GM19452 (cell line): ENCODE measurements around the gene RAPGEF2.
"Not testable (repeated sequence)": the region's sequence is repeated elsewhere in the genome, so short reads cannot be mapped to it uniquely, and the experiment has no call there.

Experiments used
- ATAC-seq: cut with Tn5 transposase; IDR thresholded peaks from one replicate; pipeline ENCODE4 v1.9.1; 2021; ENCODE audit not compliant: unreplicated experiment

Gene RAPGEF2

DNA sequence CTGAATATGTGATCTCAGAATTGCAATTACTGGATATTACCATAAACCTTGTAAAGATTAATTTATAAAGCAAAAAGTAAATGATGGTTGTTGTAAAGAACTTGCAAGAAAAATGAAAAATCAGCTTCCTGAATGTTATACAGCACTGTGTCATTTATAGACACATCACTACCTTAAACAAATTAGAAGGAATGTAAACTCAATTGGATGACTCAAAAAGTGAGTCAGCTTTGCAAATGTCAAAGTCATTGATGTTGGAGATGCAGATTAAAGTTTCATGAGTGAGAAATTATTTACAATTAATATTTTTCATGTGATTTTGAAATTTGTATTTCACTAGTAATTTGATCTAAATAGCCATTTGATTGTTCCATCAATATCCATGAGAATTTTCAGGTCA, 193.2 kb downstream of the RAPGEF2 start:
- ATAC-seq = no peak

DNA sequence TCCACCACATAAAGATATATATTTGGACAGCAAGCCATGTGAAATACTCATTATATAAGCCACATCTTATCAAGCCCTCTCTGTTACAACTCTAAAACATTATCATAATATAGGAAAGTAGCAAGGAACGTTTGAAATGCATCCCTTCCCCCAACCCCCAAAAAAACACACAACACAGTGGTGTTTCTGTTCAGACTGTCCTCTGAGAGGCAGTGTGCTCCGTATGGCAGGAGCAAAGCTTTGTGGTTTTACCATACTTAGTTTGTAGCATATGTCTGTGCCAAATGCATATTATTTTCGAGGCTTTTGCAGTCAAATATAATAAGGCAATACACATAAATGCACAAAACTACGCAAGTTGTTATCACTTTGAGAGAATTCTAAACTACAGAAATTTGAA, 194.2 kb downstream of the RAPGEF2 start:
- ATAC-seq = no peak

DNA sequence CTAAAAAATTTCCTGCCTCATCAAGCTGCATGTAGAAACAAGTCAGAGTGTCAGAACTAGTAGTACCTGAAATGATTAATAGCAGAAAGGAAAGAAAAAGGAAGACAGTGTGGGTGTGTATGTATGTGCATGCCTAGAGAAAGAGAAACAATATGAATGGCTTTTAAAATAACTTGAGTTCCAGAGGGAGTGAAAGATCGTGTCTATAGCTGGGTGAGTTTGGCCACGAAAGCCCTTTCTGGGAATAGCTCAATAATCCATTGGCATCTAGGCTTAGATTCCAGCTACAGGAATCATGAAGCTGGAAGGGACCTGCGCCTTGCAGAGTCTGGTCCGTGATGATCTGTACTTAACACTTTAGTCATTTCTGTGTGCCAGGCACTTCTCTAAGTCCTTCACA, 195.6 kb downstream of the RAPGEF2 start:
- ATAC-seq = peak; percentile 70

DNA sequence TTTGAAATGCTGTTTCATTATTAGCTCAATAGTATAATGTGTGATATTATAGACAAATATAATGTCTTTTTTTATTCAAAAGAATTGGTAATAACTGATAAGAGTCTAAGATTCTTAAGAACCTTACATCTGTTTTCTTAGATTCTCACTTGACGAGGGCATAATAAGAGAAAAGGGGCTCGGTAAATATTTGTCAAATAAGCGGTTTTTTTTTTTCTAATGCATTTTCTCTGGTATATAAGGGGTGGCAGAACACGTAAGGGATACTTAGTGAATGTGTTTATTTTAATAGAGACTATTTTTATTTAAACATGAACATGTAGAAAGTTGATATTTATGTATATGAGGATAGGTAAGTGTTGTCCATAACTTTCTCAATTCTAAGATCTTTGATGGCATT, 200.6 kb downstream of the RAPGEF2 start:
- ATAC-seq = no peak

DNA sequence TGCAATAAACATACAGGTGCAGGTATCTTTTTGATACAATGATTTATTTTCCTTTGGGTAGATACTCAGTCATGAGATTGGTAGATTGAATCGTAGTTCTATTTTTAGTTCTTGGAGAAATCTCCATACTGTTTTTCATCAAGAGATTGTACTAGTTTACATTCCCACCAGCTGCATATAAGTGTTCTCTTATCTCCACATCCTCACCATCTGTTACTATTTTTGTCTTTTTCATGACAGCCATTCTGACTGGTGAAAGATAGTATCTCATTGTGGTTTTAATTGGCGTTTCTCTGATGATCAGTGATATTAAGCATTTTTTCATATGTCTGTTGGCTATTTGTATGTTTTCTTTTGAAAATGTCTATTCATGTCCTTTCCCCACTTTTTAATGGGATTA, 202.2 kb downstream of the RAPGEF2 start:
- no peak for ATAC-seq

DNA sequence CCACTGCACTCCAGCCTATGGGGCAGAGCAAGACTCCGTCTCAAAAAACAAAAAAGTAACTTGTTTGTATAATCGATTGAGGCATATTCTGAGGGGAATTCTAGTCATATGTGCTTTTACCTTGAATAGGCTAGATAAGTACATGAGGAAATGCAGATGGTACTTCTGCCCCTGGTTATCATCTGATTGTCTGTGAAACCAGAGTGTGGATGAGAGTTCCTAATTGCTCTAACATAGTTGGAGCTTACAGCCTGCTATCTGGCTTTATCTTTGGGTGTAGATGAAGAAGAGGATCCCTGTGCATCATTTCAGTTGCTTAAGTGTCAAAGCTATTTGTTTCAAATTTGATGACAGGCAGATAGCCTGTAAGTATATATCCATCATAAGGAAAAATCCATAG, 205.1 kb downstream of the RAPGEF2 start:
- no peak for ATAC-seq

DNA sequence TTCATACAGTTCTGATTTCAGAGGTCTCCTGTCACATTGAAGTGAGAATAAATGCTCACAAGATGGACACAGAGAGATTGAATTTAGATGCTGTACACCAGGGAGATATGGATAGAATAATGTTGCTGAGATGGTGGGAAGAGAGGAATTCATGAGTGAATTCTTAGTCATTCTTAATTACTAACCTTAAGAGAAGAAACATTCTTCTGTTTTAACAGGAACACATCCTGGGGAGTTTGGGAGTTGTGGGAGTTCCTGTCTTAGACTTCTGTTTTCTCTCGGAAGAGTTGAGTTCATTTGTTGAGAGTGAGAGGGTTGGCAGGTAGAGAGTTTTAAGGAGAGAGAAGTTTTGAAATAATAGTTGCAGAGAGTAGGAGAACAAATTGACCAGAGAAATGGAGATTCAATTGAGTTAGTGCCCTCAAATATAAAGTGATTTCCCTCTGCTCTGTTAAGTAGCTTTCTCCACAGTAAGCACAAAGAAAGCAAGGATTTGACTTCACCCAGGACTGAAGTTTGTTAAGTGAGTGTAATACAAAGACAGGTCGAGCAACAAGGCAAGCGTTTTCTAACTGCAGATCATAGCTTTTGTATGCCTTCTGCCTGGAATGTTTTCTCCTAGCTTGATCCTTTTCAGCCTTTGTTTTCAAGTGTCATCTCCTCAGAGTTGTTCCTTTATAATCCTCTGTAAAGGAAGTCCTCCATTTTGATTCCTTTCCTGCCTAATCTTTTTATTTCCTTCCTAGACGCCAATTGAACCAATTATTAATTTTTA, 205.9 kb downstream of the RAPGEF2 start:
- ATAC-seq = no peak

DNA sequence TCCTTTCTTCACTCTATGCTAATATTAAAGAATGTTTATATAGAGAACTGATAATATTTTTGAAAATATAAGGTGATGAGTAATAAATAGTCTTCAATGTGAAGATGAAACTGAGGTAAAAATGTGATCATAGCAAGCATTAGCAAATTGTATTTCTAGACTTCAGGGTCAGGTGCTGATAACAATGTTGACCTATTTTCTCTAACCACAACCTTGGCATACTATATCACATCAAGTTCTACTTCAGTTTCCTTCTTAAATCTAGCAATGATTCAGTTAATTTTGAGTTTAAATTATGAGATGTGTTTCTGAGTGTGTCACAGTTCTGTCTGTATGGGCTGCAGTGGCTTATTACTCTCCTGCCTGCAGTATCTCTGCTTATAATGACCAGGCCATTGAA, 209.4 kb downstream of the RAPGEF2 start:
- ATAC-seq = no peak

DNA sequence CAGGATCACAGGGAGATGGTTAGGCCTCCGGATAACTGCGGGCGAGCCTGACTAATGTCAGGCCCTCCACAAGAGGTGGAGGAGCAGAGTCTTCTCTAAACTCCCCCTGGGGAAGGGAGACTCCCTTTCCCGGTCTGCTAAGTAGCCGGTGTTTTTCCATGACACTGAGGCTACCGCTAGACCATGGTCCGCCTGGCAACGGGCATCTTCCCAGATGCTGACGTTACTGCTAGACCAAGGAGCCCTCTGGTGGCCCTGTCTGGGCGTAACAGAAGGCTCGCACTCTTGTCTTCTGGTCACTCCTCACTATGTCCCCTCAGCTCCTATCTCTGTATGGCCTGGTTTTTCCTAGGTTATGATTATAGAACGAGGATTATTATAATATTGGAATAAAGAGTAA, 213.0 kb downstream of the RAPGEF2 start:
- not testable (repeated sequence) for ATAC-seq

DNA sequence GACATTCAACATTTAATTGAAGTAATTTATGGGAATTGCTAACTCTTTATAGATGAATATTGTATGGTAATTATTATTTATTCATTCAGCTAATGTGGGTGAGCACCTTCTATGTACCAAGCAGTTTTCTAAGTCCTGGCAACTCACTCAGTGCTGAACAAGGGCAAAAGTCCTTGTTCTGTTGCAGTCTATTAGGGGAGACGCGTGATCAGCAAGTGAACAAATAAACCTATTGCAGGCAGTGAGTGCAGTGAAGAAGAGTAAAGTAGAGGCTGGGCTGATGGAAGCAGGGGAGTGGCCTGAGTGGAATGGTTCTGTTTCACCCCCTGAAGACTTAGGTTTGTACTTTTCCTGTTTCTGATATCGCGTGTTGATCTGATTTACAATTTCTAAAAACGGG, 214.3 kb downstream of the RAPGEF2 start:
- no peak for ATAC-seq

DNA sequence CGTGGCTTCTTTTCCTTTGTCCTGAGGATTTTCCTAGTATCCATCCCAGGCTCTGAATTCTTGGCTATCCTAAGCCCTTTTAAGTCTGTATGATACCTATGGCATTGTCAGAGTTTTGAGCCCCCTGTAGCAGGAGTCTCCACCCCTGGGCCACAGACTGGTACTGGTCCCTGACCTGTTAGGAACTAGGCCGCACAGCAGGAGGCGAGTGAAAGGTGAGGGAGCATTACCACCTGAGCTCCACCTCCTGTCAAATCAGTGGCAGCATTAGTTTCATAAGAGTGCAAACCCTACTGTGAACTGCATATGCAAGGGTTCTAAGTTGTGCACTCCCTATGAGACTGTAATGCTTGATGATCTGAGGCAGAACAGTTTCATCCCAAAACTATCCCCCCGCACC, 216.1 kb downstream of the RAPGEF2 start:
- no peak for ATAC-seq

DNA sequence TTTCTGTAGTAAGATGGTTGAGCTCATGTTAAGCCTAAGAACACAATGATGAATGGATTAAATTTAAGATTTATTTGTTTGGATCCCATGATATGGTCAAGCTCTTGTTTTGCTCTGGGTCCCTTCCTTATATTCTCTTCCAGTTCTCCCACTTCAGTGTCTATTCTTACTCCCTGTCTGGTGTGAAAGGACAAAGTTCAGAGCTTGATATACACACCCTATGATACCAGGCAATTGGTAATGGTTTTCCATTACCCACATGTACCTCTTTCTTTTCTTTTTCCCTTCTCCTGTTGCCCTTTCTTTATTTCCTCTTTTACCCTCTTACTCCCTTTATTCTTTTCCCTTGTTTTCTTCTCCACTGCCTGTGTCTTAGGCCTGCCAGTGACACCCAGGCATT, 223.6 kb downstream of the RAPGEF2 start:
- ATAC-seq = no peak

DNA sequence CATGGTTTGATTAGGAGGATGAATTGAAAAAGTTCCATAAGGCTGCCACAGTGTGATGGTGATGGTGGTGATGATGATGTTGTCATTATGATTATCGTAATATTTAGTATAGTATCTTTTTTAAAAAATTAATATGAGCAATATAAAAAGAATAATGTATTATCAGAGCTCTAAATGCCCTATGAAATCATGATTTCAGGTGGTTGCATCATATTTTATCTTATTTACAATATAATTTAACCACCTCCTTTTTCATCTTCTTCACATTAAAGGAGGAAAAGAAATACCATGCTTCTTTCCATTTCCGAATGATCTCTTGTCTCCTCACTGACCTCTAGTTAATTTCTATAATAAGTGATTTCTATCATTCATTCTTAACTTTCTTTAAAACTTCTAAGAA, 225.9 kb downstream of the RAPGEF2 start:
- ATAC-seq = no peak

DNA sequence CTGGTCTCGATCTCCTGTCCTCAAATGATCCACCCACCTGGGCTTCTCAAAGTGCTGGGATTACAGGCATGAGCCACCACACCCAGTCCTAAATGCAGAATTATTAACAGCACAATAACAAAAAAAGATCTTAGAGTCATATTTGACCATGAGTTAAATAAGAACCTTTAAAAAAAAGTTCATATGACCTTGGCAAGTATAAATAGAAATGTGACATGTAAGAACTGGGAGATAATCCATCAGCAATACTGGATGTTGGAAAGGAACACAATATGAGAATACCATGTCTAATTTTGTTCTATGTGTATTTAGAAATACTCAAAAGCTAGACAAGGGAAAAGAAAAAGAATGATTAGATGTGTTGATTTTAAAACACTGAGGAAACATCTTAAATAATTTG, 231.6 kb downstream of the RAPGEF2 start:
- no peak for ATAC-seq

DNA sequence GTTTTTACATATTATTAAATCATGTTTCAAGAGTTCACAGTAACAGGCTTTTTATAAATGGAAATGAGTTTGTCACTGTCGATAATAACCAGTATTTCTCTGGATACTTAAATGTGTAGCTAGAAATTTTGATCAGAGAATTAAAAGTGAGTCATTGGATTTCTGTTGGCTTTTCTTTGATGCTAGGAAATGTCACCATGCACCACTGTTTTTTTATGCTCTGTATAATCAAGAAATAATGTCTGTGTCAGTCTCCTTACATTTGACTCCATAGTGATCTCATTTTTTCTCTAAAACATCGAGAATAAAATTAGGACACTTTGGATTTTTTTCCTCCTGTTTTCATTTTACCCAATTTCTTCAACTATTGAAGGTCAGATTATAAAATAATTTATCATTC, 234.2 kb downstream of the RAPGEF2 start:
- ATAC-seq = no peak

DNA sequence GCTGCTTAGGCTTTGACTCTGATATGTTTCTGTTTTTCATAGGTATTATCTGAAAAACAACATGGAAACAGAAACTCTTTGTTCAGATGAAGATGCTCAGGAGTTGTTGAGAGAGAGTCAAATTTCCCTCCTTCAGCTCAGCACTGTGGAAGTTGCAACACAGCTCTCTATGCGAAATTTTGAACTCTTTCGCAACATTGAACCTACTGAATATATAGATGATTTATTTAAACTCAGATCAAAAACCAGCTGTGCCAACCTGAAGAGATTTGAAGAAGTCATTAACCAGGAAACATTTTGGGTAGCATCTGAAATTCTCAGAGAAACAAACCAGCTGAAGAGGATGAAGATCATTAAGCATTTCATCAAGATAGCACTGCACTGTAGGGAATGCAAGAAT, 238.6 kb downstream of the RAPGEF2 start:
- ATAC-seq = no peak

DNA sequence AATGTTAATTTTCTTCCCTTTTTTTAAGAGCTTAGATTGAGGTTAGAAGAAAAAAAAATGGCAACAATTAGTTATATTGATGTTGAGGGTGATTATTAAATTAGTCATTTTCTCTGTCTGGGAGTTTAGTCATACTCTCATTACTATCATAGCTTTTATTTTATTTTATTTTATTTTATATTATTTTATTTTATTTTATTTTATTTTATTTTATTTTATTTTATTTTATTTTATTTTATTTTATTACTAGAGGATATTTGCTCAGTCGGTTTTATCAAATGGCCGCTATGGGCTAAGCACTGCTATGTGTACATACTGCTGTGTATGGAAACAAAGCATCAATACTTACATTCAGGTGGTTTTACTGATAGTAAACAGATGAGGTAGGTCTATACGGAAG, 239.5 kb downstream of the RAPGEF2 start:
- no peak for ATAC-seq

DNA sequence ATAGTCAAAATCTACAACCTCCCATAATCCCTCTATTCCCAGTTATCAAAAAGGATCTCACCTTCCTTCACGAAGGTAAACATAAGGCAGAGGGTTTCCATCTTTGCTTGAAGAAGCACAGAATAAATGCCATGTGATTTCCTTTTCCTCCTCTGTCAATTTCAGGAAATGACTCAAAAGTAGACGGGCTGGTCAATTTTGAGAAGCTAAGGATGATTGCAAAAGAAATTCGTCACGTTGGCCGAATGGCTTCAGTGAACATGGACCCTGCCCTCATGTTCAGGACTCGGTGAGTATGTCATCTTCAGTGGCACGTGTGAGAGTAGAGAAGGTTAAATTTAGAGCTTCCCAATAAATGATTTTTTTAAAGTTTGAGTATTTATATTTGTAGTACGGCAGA, 240.2 kb downstream of the RAPGEF2 start:
- no peak for ATAC-seq

DNA sequence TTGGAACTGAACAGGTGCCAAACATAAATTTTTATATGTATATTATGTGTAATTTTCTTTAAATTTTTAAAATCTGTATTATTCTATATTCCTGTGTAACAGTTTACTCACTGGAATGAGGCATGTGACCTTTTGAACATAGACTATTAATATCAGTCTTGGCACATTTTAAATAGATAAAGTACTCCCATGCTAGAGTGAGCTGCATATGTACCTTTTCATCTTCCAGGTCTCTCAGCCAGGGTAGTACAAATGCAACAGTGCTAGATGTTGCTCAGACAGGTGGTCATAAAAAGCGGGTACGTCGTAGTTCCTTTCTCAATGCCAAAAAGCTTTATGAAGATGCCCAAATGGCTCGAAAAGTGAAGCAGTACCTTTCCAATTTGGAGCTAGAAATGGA, 242.0 kb downstream of the RAPGEF2 start:
- ATAC-seq = no peak

DNA sequence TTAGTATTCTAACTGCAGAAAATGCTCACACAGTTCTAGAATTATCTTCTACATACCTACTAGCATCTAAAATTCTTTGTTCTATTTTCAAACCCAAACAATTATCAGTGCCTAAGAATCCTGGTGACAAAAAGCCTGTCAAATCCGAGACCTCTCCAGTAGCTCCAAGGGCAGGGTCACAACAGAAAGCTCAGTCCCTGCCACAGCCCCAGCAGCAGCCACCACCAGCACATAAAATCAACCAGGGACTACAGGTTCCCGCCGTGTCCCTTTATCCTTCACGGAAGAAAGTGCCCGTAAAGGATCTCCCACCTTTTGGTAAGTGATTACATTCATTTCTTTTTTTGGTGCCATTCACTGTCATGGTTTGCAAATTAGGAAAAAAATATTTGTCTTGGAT, 243.8 kb downstream of the RAPGEF2 start:
- no peak for ATAC-seq

DNA sequence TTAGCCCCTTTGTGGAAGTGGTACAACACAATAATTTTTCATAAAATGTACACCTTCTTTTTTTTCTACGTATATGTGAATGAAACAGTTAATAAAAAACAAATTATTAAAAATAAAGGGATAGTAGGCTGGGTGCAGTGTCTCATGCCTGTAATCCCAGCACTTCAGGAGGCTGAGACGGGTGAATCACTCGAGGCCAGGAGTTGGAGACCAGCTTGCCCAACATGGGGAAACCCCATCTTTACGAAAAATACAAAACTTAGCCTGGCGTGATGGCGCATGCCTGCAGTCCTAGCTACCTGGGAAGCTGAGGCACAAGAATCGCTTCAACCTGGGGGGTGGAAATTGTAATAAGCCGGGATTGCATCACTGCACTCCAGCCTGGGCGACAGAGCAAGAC, 244.9 kb downstream of the RAPGEF2 start:
- ATAC-seq = no peak

DNA sequence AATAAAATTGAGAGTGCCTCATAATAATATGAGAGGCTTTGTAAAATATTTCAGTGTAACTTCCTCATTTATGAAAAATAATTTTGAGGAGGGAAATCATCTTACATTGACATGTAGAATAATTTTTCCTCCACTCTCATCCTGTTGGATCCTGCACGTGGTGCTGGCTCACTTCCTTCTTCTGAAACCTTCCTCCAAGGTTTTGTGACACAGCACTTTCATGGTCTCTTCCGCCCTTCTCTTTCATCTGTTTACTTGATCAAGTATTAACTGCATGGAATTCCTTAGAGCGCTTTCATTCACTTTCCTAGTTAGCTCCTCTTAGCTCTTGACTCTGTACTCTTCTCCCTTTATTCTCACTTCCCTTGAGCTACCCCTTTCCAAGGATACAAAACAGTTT, 246.5 kb downstream of the RAPGEF2 start:
- ATAC-seq = no peak

DNA sequence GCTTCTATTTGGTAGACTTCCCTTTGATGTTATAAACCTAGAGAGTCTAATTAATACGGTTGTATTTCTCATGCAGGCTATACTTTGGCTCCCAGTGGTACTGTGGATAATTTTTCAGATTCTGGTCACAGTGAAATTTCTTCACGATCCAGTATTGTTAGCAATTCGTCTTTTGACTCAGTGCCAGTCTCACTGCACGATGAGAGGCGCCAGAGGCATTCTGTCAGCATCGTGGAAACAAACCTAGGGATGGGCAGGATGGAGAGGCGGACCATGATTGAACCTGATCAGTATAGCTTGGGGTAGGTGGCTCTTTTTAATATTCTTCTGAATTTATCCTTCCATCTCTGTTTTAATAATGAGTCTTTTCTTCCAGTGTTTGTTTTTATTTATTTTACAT, 249.7 kb downstream of the RAPGEF2 start:
- no peak for ATAC-seq
